ENCODE measurements around the gene SLC4A5. TPM values are rescaled to one million over a fixed set of nuclear protein-coding genes. Genes with fewer than 3 reads are reported as not detected.

Gene SLC4A5, protein sequence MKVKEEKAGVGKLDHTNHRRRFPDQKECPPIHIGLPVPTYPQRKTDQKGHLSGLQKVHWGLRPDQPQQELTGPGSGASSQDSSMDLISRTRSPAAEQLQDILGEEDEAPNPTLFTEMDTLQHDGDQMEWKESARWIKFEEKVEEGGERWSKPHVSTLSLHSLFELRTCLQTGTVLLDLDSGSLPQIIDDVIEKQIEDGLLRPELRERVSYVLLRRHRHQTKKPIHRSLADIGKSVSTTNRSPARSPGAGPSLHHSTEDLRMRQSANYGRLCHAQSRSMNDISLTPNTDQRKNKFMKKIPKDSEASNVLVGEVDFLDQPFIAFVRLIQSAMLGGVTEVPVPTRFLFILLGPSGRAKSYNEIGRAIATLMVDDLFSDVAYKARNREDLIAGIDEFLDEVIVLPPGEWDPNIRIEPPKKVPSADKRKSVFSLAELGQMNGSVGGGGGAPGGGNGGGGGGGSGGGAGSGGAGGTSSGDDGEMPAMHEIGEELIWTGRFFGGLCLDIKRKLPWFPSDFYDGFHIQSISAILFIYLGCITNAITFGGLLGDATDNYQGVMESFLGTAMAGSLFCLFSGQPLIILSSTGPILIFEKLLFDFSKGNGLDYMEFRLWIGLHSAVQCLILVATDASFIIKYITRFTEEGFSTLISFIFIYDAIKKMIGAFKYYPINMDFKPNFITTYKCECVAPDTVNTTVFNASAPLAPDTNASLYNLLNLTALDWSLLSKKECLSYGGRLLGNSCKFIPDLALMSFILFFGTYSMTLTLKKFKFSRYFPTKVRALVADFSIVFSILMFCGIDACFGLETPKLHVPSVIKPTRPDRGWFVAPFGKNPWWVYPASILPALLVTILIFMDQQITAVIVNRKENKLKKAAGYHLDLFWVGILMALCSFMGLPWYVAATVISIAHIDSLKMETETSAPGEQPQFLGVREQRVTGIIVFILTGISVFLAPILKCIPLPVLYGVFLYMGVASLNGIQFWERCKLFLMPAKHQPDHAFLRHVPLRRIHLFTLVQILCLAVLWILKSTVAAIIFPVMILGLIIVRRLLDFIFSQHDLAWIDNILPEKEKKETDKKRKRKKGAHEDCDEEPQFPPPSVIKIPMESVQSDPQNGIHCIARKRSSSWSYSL
- total RNA-seq = 0.43 and 2.0 TPM in 2 replicates
- polyA plus RNA-seq (2012) = 0.98 TPM

- no peak for DNase-seq (ENCODE audit: low read depth)
These were observed at the start of gene SLC4A5 for GRCh38 chr2:74343316-74343715. Gene SLC4A5, minus strand, starts transcription at chr2:74343416. Its CDS starts 28,393 bp downstream, at chr2:74315023.

DNA sequence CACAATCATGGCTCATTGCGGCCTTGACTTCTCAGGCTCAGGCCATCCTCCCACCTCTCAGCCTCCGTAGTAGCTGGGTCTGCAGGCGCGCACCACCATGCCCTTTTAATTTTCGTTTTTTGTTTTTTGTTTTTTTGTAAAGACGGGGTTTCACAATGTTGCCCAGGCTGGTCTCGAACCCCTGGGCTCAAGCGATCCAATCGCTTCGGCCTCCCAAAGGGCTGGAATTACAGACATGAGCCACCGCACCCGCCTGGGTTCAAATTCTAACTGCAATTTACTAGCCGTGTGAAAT, 49.2 kb upstream of the SLC4A5 start:
- DNase-seq (ENCODE audit: low read depth) = no peak

GRCh38 chr2:74391580-74392448, 48.6 kb upstream of the SLC4A5 start:
- DNase-seq (ENCODE audit: low read depth) = peak; percentile 92

GRCh38 chr2:74391209-74391579, 48.0 kb upstream of the SLC4A5 start:
- DNase-seq (ENCODE audit: low read depth) = peak; percentile 22

- no peak for DNase-seq (ENCODE audit: low read depth)
These were observed 47.4 kb upstream of the SLC4A5 start for GRCh38 chr2:74390606-74391005.

GRCh38 chr2:74387346-74387745, 44.1 kb upstream of the SLC4A5 start:
- DNase-seq (ENCODE audit: low read depth) = peak; percentile 57

GRCh38 chr2:74385396-74385795, 42.2 kb upstream of the SLC4A5 start:
- peak; percentile 9 for DNase-seq (ENCODE audit: low read depth)

- DNase-seq (ENCODE audit: low read depth) = no peak
These were observed 40.8 kb upstream of the SLC4A5 start for GRCh38 chr2:74384051-74384450.

- DNase-seq (ENCODE audit: low read depth) = no peak
These were observed 40.0 kb upstream of the SLC4A5 start for GRCh38 chr2:74383254-74383653.

GRCh38 chr2:74381751-74382150, 38.5 kb upstream of the SLC4A5 start:
- DNase-seq (ENCODE audit: low read depth) = no peak

GRCh38 chr2:74379851-74380789, 36.9 kb upstream of the SLC4A5 start, which contains the start of gene DCTN1:
Gene DCTN1, minus strand, starts transcription at chr2:74380311. Its CDS starts 274 bp downstream, at chr2:74380037.
- peak; percentile 70 for DNase-seq (ENCODE audit: low read depth)

DNA sequence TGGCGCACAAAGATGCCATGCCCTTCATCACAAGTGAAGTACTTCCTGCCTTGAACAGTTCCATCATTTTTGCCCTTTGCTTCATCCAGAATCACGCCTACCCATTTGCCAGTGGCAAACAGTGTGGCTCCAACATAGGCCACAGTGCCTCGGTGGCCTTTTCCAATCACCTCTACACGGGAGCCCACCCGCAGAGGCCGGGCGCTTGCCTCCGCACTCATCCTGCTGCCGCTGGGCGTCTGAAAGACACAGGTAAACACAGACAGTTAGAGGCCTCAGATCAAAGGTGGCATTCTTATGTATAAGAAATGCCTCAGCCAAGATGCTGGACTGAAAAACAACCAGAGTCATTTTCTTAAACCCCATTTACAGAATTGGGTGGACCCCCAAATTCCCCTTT, 34.8 kb upstream of the SLC4A5 start:
- no peak for DNase-seq (ENCODE audit: low read depth)

DNA sequence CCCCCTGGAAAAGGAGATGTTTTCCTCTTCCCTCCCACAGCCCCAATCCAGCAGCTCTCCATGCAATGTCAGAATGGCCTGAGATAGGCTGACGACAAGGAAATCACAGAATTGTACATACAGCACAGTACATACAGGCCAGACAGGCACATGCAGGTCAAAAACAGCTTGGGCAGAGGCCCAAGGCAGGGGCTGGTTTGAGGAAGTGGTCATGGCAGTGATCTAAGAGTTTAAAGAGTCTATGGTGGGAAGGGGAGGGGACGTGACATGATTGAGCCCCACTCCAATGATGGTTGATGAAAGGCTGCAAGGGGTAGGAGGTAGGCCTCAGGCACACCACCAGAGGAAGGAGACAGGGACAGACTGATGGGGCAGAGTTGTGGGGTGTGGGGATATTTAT, 32.6 kb upstream of the SLC4A5 start:
- DNase-seq (ENCODE audit: low read depth) = no peak

DNA sequence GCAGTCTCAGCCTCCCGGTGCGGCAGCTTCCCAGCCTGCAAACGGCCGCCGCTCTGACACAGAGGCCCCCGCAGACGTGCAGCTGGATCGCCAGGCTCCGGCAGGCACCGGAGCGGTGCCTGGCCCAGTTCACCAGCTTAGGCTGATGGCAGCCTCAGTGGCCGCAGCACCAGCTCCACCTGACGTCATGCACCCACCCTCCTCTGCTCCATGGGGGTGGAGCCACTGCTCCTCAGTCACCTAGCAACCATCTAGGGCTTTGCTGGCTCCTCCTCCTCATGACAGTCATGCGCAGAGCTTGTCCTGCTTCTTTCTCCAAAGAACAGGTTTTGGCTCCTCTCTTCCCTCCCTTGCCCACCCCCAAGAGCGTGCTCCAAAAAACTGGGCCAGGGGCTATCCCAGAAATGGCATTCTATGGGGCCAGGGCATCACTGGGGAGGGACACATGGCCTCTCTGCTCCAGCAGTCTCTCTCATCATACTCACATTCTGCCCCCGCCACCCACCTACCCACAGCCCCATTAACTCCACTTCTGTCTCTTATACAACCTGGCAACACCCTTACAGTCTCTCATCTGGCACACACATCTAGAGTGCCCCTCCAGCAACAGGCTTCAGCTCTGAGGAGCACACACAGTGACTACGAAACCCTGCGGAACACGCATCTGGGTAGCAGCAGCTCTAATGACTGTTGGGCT, 31.4 kb upstream of the SLC4A5 start:
- DNase-seq (ENCODE audit: low read depth) = peak; percentile 16

DNA sequence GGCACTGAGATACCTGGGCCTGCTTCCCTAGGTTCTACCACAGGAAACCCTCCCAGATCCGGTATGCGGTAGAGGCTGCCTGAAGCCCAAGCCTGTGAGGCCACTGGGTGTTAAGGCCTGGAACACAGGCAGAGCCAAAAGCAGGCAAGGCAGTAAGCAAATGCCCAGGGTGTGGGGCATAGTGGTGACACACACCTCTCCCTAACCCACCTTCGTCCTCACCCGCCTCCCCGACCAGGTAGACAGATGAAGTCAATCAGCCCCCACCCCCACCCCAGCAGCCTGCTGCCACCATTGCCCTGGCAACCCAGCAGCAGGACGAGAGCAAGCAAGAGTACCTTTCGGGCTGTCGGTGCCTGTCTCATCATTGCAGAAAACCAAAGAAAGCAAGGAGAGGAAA, 30.8 kb upstream of the SLC4A5 start:
- no peak for DNase-seq (ENCODE audit: low read depth)

GRCh38 chr2:74373221-74373676, 30.0 kb upstream of the SLC4A5 start:
- peak; percentile 12 for DNase-seq (ENCODE audit: low read depth)

DNA sequence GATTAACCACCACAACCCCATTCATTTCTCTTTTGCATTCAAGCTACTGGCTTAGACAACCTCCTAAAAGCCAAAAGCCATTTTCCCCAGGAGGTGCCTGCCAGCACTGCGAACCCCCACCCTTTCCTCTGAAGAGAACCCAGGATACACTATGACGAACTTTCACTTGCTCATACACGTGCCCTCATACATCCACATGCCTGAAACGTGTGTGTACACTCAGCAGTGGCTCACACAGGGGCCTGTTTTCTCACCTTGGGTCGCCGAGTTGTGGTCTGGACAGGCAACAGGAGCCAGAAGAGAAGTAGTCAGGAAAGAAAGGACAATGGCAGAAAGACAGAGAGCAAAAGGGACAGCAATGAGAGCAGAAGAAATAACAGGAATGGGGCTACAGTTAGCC, 29.5 kb upstream of the SLC4A5 start:
- DNase-seq (ENCODE audit: low read depth) = no peak

- DNase-seq (ENCODE audit: low read depth) = no peak
These were observed 28.2 kb upstream of the SLC4A5 start for GRCh38 chr2:74371421-74371820.

DNA sequence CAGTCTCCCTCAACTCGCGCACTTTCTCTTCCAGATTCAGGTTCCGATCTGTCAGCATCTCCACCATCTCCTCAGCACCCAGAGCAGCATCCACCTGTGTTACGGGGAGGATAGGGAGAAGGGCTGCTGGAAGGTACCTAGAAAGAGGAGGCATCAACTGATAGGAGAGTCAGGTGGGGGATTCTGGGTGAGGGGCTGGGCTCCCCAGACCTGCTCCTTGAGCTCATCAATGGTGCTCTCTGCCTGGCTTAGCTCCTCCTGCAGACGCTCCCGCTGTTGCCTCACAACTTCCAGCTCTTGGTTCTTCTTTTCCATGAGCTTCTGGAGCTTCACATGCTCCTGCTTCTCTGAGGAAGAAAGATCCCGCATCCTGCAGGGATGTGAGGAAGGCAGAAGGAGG, 26.8 kb upstream of the SLC4A5 start:
- DNase-seq (ENCODE audit: low read depth) = no peak
